COLO668 (cell line): ENCODE results near the gene GNL2.

Experiments used
- DNase-seq: peaks from one replicate; lab custom pipeline; 2025; ENCODE audit not compliant: unreplicated experiment; lab: John Stamatoyannopoulos, UW

The GNL2 gene

DNA sequence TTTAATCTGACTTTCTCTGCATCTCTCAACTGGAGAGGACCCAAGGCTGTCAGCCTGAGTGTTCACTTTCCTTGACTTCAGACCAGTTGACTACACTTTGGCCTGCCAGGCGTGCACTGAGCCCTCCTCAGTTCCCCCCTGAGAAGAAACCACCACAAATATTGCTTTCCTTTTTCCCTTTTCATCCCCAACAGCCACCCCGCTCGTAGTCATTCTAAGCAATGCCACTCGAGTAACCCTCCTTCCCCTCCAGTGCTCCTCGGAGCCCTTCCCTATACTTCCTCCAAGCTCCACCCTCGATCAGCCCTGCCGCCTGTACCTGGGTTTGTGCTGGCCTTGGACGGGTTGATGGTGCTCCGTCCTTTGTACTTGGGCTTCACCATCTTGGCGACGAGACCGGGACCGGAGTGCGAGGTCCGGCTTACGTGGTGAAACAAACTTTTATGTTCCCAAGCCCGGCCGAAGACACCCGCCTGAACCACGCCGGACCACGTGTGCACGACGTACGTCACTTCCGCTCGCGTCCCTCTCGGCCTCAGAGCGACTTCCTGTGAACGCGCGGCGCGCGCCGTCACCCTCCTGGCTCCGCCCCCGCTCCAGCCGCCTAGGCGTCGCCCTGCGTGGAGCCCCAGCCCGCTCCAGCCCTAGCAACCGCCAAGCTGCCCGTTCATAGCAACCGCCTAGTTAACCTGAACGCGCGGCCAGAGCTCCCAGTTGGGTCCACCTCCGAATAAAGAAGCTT is at the start of gene GNL2:
Gene GNL2 (minus strand): TSS at position 498 of the 742 bp plus-strand sequence. CDS start 115 bp downstream, at position 383.
- peak; percentile 100 for DNase-seq

DNA sequence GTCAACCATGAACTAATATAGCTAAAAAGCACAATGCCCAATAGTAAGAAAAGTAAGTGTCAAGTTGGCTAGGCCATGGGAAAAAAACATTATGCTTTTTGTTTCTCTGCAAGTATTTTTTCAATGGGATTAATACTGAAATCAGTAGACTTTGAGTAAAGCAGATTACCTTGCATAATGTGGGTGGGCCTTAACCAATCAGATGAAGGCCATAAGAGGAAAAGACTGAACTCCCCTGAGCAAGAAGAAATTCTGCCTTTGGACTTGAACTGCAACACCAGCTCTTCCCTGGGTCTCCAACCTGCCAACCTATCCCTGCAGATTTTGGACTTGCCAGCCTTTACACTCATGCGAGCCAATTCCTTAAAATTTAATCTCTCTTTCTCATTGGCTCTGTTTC is 45.3 kb upstream of the GNL2 start:
- DNase-seq: no peak

DNA sequence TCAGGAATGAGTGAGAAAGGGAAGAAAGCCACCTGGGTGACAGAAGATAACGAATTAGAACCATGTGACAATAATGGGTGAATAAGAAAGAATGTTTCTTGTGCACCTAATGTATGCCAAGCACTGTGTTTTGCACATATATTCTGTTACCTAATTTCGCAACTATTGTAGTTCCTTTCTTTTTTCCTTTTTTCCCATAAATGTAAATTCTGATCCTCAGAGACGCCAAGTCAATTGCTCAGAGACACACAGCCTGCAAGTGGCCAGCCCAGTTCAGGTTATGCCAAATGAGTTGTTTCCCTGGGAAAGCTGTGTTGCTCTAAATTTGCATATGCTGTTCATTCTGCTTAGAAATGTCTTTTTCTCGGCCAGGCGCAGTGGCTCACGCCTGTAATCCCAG is 40.7 kb upstream of the GNL2 start:
- DNase-seq: no peak

DNA sequence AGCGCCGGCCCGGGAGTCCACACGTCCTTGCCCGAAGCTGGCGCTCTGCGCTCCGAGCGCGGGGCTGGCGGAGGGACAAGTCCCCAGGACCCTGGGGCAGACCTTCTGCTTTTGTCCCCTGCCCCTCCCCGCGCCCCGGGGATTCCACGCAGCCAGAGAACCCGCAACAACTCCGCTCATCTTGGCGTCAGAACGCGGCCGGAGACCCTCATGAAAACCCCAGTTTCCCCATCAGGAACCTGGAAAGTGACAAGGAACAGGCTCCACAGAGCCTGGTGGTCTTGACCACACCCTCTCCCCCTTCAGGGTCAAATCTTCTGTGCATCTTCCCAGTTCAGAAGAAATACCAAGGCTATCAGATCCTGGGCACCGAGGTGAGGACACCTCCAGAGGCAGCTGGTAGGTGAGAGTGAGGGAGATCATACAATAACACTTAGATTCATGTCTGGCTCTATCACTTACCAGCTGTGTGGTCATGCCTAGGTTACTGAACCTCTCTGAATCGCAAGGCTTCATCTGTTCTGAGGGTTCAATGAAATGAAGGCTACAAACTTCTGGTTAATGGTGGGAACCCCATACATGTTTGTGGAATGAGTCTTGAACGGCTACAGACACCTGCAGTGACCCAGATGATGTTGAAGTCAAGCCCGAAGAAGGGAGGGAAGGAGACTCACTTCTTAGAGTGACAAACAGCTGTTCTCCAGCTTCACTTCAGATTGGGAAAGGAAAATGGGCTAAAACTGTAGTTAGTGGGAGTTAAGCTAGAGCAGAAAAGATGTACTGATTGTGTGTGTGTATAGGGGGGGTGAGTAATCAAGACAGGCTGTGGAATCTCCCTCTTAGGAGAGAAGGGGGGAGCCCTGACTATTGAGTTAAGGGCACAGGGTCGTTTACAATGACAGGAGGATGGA is 39.5 kb upstream of the GNL2 start:
- no peak for DNase-seq

DNA sequence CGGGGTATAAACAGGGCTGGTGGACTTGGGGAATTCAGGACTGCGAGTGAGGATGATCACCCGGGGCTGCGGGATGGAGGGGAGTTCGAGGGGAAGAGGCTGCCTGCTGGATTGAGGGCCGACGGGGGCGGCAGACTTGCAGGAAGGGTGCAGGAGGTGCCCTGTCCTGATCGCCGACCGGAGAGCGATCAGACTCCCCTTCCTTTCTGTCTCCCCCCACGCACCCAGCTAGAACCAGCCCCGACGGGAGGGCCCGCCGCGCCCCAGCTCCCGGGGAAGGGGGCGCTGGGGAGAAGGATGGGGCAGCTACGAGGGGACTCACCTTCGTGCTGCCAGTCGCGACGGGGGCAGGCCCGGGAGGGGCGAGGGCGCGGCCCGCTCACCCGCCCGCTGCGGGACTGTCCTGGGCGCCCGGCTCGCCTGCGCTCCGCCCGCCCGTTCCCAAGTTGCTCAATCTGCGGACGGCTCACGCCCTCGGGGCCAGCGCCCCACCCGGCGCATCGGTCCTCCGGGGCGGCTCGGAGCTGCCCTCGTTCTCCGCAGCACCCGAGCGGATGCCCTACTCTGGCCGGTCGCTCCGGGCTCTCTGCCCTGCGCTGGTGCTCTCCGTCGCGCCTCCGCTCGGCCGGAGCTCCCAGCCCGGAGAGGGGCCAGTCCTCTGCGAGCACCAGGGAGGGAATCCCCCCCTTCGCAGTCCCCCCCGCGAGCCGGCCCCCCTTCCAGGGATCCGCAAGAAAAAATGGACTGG is 38.7 kb upstream of the GNL2 start, which contains the start of gene RSPO1:
Gene RSPO1 (minus strand): TSS at position 649 of the 748 bp plus-strand sequence. CDS start 5,231 bp downstream, outside the sequence.
- DNase-seq: no peak

DNA sequence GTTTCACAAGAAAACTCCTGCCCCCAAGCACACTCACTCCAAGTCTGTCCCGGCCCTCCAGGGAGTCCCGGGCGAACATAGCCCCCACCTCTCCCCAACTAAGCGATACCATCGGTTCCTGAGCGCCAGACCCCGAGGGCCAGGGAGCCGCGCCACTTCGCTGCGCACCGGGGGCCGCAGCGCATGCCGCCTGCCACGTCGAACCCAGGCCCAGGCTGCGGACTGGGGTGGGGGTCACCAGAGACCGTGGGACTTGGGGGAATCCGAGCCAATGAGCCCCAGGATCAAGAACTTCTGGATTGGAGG is 38.2 kb upstream of the GNL2 start:
- no peak for DNase-seq

DNA sequence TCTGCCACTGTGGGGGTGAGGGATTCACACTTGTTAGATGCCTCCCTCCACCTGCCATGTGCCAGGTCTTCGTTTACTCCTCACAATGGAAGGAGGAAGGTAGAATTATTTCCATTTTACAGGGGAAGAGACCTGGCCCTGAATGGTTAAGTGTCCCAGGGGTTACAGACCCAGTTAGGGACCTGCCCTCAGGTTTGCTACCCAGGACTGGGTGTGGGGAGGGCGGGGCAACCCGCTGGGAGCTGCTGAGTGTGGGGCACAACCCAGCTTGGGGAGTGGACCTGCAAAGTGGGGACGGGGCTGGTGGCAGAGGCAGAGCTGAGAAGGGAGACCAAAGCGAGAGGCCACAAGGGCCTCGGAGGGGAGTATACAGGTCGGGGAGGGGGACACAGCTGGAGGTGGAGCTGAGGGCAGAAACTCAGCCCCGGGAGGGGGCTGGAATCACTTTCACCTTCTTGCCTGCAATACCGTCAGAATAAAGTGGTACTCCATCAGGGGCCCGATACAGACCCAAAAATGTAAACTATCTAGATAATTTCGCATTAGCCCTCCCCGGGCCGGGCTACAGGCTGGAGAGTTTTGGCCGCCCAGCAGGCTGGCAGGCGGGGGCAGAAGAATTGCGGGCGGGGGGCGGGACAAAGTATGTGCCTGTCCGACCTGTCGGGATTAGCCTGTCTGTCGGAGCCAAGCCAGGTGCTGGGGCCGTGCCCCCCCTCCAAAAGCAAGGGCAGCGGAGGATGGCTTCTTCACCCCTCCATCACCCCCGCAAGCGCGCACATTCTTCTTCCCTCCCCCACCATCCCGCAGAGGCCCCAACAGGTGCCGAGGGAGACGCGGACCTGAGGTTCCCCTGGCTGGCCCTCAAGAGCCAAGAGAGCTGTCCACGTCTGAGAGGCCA is 37.6 kb upstream of the GNL2 start:
- DNase-seq: no peak

DNA sequence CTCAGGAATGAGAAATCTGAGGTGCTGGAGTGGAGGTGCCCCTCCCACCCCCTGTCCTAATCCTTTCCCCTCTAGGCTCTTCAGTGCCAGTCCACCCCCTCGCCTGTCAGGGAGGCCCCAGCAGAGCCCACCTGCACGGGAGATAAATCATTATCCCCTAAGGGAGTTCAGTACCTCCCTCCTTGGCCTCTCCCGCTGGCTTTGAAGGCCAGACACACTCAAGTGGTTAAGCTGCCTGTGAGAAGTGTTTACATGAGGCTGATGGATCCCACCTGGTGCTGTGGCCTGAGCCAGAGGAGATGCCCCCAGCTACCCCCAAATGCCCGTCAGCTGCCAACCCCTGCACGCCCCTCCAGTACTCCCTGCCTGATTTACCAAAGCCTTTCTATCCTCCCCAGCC is 35.3 kb upstream of the GNL2 start:
- no peak for DNase-seq

DNA sequence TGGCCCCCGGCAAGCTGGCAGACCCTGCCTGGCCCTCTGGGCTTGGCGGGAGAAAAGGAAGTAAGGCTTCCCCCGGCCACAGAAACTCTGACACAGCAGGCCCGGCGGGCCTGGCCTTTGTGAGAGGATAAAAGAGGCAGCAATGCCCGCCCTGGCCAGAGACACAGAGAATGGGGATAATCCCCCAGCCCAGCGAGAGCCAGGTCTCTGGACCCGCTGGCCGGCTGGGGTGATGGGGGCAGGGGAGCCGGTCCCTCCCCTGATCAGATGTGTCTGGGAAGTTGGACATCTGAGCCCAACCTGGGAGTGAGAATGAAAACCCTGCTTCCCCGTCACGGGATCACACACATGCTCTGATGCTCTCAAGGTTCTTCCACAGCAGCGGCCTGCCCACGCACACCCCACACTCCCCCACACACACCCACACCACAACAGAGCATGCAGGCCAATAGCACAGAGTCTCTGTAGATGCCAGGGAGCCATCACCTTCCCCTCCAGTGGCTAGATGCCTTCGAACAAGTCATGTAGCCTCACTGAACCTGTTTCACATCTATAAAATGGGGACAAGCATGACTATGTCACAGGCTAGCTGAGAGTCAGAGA is 34.8 kb upstream of the GNL2 start:
- no peak for DNase-seq

DNA sequence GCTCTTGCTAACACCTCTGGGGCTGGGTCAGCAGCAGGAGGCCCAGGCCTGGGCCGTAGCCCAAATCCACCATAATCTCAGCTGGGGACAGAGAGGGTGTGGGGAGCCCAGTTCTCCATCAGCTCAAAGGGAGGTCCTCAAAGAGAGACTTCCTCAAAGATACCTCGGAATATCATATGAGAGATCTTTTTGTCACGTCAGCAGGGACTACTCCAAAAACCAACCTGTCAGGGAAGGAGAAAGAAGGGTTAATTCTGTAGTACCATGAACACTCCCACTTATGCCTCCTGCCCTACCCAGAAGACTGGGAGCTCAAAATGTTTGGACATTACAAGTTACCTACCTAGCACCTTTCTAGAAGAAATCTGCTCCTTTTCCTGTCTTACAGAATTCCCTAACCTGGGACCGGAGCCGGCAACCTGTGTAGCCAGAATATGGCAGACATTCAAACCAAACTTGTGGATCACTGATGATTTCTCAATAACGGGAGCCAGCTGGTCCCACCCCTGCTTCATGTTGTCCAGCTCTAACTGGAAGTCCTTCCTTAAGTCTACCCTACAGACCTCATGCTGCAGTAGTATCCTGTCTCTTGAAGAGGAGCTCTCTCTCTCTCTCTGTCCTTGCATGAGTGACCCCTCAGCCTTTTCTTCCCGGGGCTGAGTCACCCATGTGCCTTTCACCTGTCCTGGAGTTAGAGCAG is 34.1 kb upstream of the GNL2 start:
- DNase-seq: no peak

DNA sequence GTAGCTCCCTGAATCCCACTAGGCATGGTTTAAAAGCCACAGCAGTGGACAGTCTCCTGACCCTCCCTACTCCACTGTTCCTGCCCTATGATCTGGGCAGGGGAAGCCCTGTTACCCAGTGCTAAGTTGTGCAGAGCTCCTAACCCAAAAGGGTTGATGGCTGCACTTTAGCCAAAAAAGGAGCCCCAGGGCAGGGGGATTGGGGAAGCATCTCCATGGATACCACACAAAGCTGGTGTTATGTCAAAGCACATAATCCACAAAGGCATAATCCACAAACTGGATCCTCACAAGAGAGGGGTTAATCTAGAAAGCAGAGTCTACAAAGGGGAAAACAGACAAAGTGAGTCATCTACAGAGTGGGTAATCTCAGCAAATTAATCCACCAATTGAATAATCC is 33.3 kb upstream of the GNL2 start:
- no peak for DNase-seq

DNA sequence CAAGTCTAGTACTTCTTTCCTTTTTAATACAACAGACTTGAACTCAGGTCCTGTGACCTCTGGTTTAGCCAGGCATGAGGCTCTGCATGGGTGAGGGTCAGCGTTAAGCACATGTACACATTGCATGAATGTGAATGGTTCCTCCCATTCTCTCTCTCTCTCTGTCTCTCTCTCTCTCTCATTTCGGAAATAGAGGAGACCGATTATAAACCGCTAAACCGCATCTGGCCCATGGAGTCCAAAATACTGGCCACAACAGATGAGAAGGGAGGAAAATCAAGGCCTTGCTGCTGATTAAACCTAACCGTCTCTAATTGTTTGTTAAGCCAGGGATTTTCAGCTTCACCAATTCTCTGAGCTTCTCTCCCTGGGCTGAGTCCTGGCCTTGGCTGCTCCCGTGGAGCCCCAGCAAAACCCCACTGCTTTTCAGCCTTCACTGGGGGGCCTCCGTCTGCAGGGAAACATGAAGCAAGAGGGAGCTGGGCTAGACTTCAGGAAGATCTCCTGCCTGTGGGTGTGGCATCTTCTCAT is 32.4 kb upstream of the GNL2 start:
- DNase-seq: no peak

DNA sequence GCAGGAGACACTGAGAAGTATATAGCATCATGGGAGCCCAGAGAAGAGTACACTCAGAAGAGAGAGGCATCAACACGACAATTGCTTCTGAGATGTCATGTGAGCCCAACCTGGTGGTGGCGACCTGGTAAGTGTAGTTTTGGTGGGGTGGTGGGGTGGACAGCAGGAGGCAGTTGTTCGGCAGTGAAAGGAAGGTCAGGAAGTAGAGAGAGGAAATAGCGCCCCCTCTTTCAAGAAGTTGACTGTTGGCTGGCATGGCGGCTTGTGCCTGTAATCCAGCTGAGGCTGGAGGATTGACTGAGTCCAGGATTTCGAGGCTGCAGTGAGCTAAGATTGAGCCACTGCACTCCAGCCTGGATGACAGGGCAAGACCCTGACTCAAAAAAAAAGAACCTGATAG is 26.4 kb upstream of the GNL2 start:
- no peak for DNase-seq

DNA sequence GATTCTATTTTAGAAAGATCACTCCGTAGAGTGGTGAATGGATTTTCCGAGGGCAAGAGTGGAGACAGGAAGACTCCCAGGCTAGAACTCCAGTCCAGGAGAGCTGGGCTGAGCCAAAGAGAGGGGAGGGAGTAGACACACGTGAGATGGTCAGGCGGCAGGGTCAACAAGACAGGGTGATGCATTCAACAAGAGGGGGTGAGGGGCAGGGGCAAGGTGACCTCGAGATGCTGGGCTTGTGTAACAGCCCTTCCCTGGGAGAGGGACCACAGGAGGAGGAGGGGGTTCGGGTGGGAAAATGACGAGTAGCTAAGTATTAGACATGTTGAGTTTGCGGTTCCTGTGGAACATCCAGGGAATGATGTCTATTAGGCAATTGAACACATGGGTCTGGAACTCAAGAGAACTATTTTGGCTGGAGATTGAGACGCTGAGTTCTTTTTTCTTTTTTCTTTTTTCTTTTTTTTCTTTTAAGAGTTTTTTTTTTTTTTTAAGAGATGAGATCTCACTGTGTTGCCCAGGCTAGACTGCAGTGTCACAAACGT is 25.7 kb upstream of the GNL2 start:
- DNase-seq: no peak

DNA sequence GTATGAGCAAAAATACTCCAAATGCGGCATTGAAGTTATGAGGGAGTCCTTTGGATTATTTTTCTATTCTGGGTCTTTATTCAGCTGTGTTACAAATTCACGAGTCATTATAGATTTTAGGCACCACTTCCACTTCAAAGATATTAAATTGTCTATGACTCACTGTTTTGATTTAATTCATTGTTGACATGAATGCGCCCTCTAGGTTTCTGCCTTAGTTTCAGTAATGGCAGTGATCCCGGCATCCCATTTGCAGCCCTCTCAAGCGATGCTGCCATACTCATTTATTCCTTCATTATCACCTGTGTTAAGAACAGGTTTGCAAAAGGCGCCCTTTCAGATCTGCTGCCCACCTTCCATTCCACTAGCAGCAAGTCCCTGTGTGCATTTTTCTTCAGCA is 25.0 kb upstream of the GNL2 start:
- DNase-seq: no peak

DNA sequence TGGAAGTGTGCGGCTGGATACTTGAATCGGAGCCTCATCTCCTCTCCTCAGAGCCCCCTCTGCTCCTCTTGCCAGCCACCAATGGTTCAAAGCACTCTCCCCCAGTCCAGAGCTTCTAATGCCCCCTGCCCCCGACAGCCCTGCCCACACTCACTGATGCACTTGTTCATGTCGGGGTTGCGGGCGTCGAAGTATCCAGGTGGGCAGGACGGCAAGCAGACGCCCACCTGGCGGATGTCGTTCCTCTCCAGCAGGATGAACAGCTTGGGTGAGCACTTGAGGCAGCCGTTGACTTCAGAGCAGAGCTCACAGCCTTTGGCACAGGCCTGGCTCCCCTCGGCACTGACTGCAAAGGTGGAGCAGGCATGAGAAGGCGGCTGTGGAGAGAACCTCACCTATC is 20.6 kb upstream of the GNL2 start:
- DNase-seq: no peak

DNA sequence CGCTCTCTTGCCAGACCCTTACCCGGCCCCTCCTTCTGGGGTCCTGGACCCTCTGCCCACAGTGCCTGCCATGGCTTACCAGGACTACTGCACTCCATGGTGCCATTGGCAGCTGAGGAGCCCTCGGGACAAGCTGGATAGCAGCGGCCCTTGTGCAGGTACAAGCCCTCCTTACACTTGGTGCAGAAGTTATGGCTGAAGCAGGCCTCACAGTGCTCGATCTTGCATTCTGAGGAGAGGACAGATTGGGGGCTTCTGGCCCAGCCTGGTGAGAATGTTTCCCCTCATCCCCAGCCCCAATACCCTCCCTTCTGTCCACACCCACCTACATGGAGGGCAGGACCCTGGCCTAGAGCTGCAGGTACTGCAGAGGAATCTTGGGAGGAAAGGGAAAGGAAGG is 18.4 kb upstream of the GNL2 start:
- DNase-seq: no peak

DNA sequence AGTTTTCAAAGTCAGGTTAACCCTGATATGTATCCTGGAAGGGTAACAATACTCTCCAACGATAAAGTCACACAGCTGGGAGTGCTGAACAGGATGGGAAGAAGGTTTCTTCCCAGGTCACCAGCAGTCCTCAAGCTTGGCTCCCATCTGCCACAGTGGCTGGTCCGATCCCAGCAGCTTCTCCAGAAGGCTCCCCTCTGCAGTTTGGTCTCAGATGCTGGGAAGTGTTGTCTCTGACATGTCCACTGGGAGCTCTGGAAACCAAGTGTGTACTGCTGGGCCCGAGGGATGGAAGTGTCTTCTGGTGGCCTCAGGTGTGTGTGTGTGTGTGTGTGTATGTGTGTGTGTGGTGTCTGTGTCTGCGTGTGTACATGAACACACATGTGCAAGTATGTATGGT is 16.4 kb upstream of the GNL2 start:
- DNase-seq: no peak

DNA sequence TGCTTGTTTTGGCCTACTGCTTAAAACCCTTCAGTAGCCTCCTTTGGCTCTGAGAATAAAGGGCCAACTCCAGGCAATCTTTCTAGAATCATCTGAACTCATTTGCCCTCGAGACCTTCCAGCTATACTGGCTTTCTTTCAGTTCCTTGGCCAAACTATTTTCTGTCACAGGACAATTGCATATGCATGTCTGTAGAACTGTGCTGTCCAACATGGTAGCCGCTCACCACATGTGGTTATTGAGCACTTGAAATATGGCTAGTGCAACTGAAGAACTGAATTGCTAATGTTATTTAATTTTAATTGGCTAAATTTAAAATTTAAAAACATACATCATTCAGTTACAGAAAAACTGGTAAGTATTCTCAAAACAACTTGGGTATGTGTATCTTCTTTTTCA is 14.3 kb upstream of the GNL2 start:
- no peak for DNase-seq
